Skeletal muscle satellite cell (primary cell): ENCODE results near the gene PTK7.

Experiments
- H3K27me3 ChIP-seq: 2 replicates; pipeline ENCODE4 v1.7.0; 2013; ENCODE audit warnings: low read length; ENCODE audit not compliant: control insufficient read depth, insufficient read depth
- H3K36me3 ChIP-seq: 2 replicates; pipeline ENCODE4 v1.7.0; 2013; ENCODE audit warnings: mild to moderate bottlenecking, control low read depth, low read length; ENCODE audit not compliant: insufficient read depth
- H3K4me1 ChIP-seq: 2 replicates; pipeline ENCODE4 v1.7.0; 2013; ENCODE audit warnings: low read length; ENCODE audit not compliant: control insufficient read depth, insufficient read depth
- H3K4me2 ChIP-seq: 2 replicates; pipeline ENCODE4 v1.7.0; 2013; ENCODE audit warnings: mild to moderate bottlenecking, low read length
- H3K4me3 ChIP-seq: 2 replicates; pipeline ENCODE4 v1.7.0; 2013; ENCODE audit warnings: low read length
- H3K9ac ChIP-seq: 2 replicates; pipeline ENCODE4 v1.7.0; 2013; ENCODE audit warnings: mild to moderate bottlenecking, low read depth, low read length, moderate library complexity
- H3K9me3 ChIP-seq: replicated peaks from 2 replicates; pipeline ENCODE4 v1.7.0; 2013; ENCODE audit warnings: mild to moderate bottlenecking, control low read depth, low read length

Gene PTK7

GRCh38 chr6:43186706-43187105 lies 110.6 kb downstream of the PTK7 start:
- H3K9ac ChIP-seq = no peak overlapping the region

DNA sequence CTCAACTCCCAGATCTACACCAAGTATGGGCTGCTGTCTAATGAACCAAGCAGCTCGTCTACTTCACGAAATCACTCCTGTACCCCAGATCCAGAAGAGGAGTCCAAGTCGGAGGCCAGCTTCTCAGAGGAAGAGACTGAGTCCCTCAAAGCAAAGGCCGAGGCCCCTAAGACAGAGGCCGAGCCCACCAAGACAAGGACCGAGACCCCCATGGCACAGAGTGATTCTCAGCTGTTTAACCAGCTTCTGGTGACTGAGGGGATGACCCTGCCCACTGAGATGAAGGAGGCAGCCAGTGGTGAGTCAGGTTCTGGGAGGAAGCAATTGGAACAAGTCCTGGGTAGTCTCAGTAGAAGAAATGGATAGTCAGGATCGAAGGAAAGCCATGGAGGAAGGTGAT lies 111.7 kb downstream of the PTK7 start:
- Histone ChIP-seq H3K27me3 (no peaks in the 10 kb centered on the region), H3K36me3 (peaks cover 44% of the 10 kb centered on the region), H3K4me3 (no peak overlapping the region), H3K9me3 (no peaks in the 10 kb centered on the region), H3K9ac (no peak overlapping the region), H3K4me2 (no peak overlapping the region), H3K4me1 (peaks cover 5% of the 10 kb centered on the region)

More at GRCh38 chr6:43186706-43187105, 110.6 kb downstream of the PTK7 start:
- peaks cover 13% of the 10 kb centered on the region for H3K4me1 ChIP-seq
- no peaks in the 10 kb centered on the region for H3K9me3 ChIP-seq
- H3K4me3 ChIP-seq = no peak overlapping the region
- no peaks in the 10 kb centered on the region for H3K27me3 ChIP-seq
- no peak overlapping the region for H3K4me2 ChIP-seq
- H3K36me3 ChIP-seq = peaks cover 43% of the 10 kb centered on the region

DNA sequence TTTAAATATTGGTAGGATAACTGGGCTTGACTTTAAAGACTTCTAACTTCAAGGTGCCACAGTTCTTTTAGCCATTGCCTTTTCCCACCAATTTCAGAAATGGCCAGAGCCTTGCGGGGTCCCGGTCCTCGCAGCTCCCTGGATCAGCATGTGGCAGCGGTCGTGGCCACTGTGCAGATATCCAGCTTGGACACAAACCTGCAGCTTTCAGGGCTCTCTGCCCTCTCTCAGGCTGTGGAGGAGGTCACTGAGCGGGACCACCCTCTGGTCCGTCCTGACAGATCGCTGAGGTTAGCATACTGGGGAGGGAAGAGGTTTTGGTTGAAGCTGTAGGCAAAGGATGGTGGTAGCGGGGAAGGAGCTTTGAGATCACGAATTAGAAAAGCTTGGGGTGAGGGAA lies 112.3 kb downstream of the PTK7 start:
- Histone ChIP-seq H3K36me3 (peaks cover 47% of the 10 kb centered on the region), H3K4me2 (no peak overlapping the region)

DNA sequence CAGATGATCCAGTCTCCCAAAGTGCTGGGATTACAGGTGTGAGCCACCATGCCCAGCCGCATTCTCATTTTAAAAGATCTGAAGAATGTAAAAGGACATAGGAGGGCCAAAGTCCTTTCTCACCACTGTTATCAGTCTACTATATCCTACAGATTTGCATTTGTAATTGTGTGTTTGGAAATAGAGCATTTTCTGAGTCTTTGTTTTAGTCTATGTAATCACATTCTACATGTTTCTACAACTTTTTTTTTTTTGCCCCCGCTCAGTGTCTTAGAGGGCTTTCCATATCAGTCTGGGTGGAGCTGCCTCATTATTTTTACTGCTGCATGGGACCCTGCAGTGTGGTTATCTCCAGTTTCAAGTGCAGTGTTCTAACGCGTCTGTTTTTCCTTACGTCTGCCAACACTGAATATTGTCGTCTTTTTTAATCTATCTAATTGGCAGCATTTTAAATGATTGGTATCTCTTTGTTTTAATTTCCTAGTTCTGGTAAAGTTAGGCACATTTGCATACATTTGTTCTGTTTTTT lies 113.7 kb downstream of the PTK7 start:
- Histone ChIP-seq H3K4me3 (no peak overlapping the region), H3K4me2 (no peak overlapping the region), H3K36me3 (peaks cover 39% of the 10 kb centered on the region), H3K9me3 (no peaks in the 10 kb centered on the region), H3K9ac (no peak overlapping the region), H3K27me3 (no peaks in the 10 kb centered on the region), H3K4me1 (no peaks in the 10 kb centered on the region)

More for the DNA sequence above, 112.3 kb downstream of the PTK7 start:
- Histone ChIP-seq H3K27me3 (no peaks in the 10 kb centered on the region), H3K4me1 (no peaks in the 10 kb centered on the region), H3K9ac (no peak overlapping the region), H3K9me3 (no peaks in the 10 kb centered on the region), H3K4me3 (no peak overlapping the region)

GRCh38 chr6:43192911-43193310 lies 116.8 kb downstream of the PTK7 start:
- Histone ChIP-seq H3K27me3 (no peaks in the 10 kb centered on the region), H3K9ac (no peak overlapping the region), H3K4me1 (no peaks in the 10 kb centered on the region), H3K4me3 (no peak overlapping the region), H3K9me3 (no peaks in the 10 kb centered on the region), H3K4me2 (no peak overlapping the region), H3K36me3 (peaks cover 26% of the 10 kb centered on the region)

DNA sequence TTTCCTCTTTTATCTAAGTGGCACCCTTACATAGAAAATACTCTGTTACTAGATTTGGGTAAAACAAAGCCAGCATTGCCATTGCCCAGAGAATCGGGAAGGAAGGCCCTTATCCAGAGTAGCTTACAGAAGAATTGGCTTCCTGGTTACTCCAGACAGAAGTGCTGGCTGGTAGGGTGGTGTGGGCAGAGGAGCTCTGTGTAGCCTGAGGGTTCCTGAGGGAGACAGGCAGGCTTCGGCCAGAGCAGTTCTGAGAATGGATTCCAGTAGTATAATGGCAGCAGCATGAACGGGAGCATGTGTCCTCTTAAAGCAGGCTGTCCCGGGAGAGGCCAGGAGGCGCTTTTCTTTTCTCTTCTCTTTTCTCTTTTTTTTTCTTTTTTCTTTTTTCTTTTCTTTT lies 117.8 kb downstream of the PTK7 start:
- Histone ChIP-seq H3K27me3 (no peaks in the 10 kb centered on the region), H3K36me3 (peaks cover 25% of the 10 kb centered on the region), H3K9ac (no peak overlapping the region), H3K4me3 (no peak overlapping the region), H3K4me2 (no peak overlapping the region), H3K4me1 (no peaks in the 10 kb centered on the region), H3K9me3 (no peaks in the 10 kb centered on the region)

DNA sequence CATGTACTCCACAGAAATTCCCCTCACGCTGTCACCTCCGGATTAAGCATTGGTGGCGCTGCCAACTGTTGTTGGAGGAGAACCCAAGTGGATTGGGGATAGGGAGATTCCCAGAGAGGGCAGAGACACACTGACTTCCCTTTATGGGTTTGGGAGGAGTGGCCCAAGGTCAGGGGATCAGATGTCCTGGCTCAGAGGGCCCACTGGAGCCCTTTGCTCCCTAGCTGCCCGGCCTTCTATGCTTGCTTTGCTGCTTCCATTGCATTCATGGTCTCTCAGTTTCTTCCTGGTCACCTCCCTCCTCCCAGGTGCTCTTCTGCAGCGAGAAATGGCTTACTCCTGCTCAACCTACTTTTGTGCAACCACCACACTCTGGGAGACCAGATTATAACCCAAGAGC lies 120.2 kb downstream of the PTK7 start:
- no peak overlapping the region for H3K9ac ChIP-seq
- peaks cover 33% of the 10 kb centered on the region for H3K36me3 ChIP-seq
- no peak overlapping the region for H3K4me2 ChIP-seq
- H3K27me3 ChIP-seq = no peaks in the 10 kb centered on the region
- no peaks in the 10 kb centered on the region for H3K9me3 ChIP-seq
- no peak overlapping the region for H3K4me3 ChIP-seq
- no peaks in the 10 kb centered on the region for H3K4me1 ChIP-seq

DNA sequence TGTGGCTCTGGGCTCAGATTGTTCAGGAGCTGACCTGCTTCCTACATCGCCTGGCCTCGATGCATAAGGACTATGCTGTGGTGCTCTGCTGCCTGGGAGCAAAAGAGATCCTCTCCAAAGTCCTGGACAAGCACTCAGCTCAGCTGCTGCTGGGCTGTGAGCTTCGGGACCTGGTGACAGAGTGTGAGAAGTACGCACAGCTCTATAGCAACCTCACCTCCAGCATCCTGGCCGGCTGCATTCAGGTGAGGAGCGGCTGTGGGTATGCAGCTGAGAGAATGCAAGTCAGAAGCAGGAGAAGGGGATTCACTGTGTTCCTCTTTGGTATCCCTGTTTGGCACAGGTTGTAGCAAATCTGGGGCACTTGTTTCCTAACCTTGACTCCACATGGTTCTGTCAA lies 123.8 kb downstream of the PTK7 start:
- no peak overlapping the region for H3K4me3 ChIP-seq
- H3K9ac ChIP-seq = no peak overlapping the region
- no peak overlapping the region for H3K4me2 ChIP-seq
- no peaks in the 10 kb centered on the region for H3K4me1 ChIP-seq
- H3K36me3 ChIP-seq = peaks cover 40% of the 10 kb centered on the region
- no peaks in the 10 kb centered on the region for H3K27me3 ChIP-seq
- no peaks in the 10 kb centered on the region for H3K9me3 ChIP-seq

DNA sequence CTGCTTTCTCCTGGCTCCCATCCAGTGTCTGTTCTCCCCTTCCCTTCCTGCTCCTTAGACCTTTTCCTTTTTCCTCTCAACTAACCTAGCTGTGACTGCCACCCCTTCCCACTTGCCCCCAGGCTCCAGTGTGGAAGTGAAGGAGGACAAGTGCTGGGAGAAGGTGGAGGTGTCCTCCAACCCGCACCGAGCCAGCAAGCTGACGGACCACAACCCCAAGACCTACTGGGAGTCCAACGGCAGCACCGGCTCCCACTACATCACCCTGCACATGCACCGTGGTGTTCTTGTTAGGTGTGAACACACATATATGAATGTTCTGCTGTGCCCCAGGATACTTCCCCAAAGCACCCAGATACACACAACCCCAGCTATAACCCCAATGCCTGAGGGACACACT lies 124.4 kb downstream of the PTK7 start:
- Histone ChIP-seq H3K27me3 (no peaks in the 10 kb centered on the region), H3K36me3 (peaks cover 43% of the 10 kb centered on the region), H3K4me2 (no peak overlapping the region), H3K9ac (no peak overlapping the region), H3K4me1 (no peaks in the 10 kb centered on the region), H3K4me3 (no peak overlapping the region), H3K9me3 (no peaks in the 10 kb centered on the region)

- no peaks in the 10 kb centered on the region for H3K9me3 ChIP-seq
- H3K36me3 ChIP-seq = peaks cover 39% of the 10 kb centered on the region
- H3K4me2 ChIP-seq = no peak overlapping the region
- no peak overlapping the region for H3K9ac ChIP-seq
- no peaks in the 10 kb centered on the region for H3K27me3 ChIP-seq
- H3K4me3 ChIP-seq = no peak overlapping the region
- H3K4me1 ChIP-seq = no peaks in the 10 kb centered on the region
Measured at GRCh38 chr6:43202451-43202850, 126.3 kb downstream of the PTK7 start.

DNA sequence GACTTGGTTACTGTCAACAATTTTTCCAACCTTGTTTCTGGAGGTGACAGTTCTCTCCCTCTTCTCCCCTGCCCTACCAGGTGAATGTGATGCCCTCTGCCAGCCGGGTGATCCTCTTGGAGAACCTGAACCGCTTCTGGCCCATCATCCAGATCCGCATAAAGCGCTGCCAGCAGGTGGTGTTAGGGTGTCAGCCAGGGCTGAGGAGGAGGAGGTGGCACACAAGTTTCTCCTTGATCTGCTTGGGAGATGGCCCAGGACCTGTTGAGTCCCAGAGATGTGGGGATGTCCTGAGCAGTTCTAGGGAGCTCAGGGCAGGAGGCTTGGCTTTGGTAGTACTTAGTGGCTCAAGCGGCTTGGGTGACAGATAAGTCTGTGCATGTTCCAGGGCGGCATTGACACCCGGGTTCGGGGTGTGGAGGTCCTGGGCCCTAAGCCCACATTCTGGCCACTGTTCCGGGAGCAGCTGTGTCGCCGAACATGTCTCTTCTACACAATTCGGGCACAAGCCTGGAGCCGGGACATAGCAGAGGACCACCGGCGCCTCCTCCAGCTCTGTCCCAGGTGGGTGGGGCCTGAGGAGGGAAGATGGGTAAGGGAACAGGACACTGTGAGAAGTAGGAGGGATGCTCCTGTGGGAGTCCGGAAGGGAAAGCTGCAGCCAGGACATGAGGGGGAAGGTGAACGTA lies 127.1 kb downstream of the PTK7 start:
- H3K9me3 ChIP-seq = no peaks in the 10 kb centered on the region
- H3K4me3 ChIP-seq = no peak overlapping the region
- no peak overlapping the region for H3K9ac ChIP-seq
- H3K4me1 ChIP-seq = no peaks in the 10 kb centered on the region
- H3K27me3 ChIP-seq = no peaks in the 10 kb centered on the region
- peaks cover 39% of the 10 kb centered on the region for H3K36me3 ChIP-seq
- no peak overlapping the region for H3K4me2 ChIP-seq

DNA sequence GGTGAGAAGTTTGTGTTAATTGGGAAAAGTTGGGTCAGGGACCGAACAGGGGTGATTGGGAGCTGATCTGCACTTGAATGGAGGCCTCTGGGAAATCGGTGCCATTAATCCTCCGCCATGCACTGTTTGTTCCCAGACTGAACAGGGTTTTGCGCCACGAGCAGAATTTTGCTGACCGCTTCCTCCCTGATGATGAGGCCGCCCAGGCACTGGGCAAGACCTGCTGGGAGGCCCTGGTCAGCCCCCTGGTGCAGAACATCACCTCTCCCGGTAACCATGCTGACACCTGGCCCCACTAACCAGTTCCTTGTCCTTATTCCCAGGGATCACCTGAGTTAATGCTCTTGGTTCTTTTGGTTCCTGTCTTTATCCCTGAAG lies 127.6 kb downstream of the PTK7 start:
- H3K9ac ChIP-seq = no peak overlapping the region
- H3K4me2 ChIP-seq = no peak overlapping the region
- no peaks in the 10 kb centered on the region for H3K4me1 ChIP-seq
- peaks cover 34% of the 10 kb centered on the region for H3K36me3 ChIP-seq
- no peak overlapping the region for H3K4me3 ChIP-seq
- H3K9me3 ChIP-seq = no peaks in the 10 kb centered on the region
- H3K27me3 ChIP-seq = no peaks in the 10 kb centered on the region
